Measurements from ENCODE around the gene GRIA3.
"Not testable (repeated sequence)": the region's sequence is repeated elsewhere in the genome, so short reads cannot be mapped to it uniquely, and the experiment has no call there.

GRIA3 gene

GRCh38 chrX:123454712-123455431 is 270.8 kb downstream of the GRIA3 start:
- DNase-seq, result no peak

DNA sequence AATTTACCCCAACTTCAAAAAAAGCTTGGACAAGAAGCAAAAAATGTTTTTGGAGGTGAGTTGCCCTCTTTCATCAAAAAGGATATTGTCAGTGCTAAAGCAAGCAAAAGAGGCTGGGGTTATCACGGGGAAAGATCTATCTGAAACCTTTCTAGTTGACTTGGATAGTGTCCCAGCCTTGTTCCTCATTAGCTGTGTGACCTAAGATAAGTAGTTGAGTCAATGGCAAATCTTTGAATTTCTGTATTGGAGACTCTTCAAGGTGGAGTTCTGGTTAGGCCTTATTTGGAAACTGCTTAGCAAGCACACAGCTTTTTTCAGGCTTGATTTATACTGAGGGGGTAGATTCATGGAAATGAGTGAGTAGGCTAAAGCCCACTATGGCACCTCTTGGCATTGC is 271.6 kb downstream of the GRIA3 start:
- no peak for DNase-seq

DNA sequence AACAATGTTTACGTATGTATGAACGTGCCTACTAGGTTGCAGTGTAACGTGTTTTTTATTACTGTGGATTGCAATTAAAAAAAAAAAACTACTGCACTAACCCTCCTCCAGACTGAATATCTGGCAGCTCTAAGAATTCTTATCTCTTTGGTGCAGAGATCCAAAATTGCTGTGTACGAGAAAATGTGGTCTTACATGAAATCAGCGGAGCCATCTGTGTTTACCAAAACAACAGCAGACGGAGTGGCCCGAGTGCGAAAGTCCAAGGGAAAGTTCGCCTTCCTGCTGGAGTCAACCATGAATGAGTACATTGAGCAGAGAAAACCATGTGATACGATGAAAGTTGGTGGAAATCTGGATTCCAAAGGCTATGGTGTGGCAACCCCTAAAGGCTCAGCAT is 280.6 kb downstream of the GRIA3 start:
- DNase-seq, result no peak

- no peak for DNase-seq
Observed at GRCh38 chrX:123468481-123468880, 284.4 kb downstream of the GRIA3 start.

DNA sequence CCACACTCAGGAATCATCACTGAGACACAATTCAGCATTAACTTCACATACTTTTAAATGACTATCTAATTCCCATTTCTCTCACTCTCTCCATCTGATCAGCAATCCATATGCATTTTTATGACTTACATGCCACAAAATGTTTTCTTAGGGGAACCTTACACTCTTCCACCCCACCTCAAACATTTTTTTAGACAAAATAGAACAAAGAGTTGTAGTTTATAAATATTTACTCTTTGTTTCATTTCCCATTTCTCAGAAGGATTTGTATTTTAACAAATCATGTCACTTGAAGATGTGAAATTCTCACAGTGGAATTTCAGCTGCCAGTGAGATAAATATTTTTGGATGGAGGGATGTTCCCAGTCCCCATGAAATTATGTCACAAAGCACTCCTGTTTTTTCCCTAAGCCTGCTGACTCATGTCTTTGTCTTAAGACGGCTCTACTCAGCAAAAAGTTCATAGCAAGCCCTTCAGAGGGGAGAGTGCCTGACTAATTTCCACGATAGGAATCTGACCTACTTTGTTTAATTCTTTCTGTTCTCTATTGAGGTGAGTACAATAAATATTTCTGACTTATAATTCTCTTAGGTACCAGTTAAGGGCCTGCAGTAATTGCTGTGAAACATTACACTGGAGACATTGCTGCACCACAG is 291.1 kb downstream of the GRIA3 start:
- no peak for DNase-seq

DNA sequence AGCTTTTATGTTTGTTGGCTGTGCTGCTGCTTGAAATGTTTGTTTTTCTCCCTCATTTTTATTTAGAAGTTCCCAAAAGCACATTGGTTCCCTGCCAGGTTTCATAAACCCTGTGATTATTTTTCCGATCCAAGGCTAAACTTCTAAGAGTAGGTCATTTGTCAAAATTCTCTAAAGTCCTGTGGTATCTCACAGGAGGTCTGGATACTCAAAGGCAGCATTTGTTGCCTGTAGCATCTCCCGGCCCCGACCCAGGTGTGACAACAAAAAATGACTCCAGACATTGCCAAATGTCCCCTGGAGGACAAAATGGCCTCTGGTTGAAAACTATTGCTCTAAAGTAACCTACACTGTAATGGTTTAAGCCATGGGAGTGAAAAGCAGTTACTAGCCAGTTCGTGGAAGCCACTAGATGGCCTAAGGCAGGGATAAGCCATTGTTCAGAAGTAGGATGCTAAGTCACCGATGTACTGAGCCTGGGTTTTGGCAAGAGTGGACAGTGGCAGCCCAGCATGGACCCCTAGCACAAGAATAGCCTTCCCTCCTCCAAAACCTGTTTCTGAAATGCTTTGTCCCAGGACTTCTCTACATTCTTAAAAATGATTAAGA is 292.6 kb downstream of the GRIA3 start:
- no peak for DNase-seq

- no peak for DNase-seq
Observed at GRCh38 chrX:123477673-123478072, 293.6 kb downstream of the GRIA3 start.

GRCh38 chrX:123481913-123482851 is 298.1 kb downstream of the GRIA3 start:
- DNase-seq, result peak in 1 of 56 donors; percentile 0

DNA sequence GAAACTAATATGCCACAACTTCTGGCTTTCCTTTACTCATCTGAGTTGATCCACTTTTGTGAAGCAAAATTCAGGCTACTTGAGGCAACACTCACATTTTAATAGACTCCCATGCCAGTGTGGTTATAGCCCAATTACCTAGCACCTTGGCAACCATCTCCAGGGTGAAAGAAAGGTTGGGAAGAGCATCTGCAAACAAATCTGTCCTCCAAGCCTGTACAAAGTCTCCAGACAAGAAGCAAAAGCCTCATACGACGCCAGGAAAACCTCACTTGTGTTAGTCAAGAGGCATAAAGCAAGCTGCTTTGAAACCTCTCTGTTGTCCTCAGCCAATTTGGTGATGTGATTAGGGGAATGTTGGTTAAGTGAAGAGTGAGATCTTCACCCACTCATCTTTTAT is 302.2 kb downstream of the GRIA3 start:
- peak in 3 of 56 donors; percentile 0 to 6 (median 1) for DNase-seq

DNA sequence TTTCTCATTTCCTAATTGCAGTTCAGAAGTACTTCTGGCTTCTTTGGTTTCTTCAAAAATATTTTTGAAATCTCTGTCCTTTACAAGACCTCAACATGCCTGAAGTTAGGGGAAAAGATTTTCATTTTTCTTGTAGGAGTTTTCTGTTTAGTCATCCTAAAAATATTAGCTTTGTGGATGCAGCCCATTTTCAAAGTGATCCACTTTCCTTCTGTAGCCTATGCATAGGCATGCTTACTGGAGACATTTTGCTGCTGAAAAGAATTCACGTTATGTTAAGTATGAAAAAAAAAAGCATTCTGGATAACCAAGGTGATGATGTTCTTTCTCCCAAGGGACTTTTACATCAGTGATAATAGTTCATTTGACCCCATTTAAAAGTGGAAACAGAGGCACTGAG is 303.2 kb downstream of the GRIA3 start:
- DNase-seq, result no peak

GRCh38 chrX:123487669-123488068 is 303.6 kb downstream of the GRIA3 start:
- no peak for DNase-seq

DNA sequence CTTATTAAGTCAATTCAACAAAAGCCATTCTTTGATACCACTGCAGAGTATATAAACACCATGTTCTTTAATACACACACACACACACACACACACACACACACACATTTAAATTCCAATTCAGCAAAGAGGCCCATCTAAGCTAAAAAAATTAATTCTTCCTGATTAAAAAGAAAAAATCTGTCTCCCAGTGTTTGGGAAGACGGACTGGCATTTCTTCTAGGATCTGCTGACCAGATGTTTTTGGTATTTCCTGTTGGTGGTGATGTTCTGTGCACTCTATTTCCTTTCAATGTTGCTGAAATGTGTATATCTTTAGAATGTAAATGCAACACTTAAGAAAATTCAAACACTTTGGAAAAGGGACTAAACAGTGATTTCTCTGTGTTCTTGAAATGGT is 304.9 kb downstream of the GRIA3 start:
- no peak for DNase-seq

DNA sequence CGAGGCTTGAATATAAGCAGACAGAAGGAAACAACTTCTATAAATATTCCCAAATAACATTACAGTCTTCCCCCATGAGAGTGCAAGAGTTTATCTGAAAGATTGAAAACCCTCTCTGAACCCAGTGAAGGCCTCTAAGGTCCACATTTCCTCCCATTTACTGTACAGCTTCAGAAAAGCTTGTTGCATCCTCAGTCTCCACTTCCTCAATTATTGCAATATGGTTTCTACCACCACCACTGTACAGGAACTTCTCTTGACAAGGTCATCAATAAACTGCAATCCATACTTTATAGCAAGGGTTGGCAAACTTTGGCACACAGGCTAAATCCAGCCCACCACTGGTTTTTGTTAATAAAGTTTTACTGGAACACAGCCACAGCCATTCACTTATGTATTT is 309.8 kb downstream of the GRIA3 start:
- DNase-seq, result no peak

DNA sequence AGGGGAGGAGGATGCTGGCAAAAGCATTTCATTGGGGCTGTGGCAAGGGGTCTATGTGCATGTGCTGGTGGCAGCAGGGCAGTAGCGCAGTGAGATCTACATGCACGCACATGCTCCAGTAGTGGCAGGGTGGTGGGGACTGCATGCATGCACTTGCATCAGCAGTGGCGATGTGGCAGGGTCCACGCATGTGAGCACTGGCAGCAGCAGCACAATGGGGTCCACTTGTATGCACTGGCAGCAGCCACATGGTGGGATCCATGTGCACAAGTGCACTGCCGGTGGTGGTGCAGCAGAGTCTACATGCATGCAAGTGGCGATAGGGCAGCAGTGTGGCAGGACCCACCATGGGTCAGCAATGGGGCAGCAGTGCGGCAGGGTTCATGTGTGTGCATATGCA is 315.7 kb downstream of the GRIA3 start:
- DNase-seq, result no peak

DNA sequence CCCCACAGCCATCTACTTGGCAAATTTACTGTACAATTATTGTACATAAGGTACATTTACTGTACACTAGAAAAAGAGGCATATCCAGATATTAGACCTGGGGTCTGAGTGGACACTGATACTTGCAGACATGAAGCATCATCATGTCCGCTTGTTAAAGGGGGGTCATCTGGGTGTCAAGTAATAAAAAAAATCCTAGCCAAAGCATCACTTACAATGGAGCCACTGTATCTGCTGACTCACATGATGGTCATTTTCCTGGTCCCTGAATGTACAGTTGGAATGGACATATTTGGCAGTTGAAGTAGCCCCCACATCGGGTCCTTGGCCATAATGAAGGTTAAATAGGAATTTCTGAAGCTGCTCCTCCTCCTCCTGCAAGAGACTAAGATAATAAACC is 320.0 kb downstream of the GRIA3 start:
- DNase-seq, result no peak

GRCh38 chrX:123504630-123505270 is 320.7 kb downstream of the GRIA3 start:
- no peak for DNase-seq

DNA sequence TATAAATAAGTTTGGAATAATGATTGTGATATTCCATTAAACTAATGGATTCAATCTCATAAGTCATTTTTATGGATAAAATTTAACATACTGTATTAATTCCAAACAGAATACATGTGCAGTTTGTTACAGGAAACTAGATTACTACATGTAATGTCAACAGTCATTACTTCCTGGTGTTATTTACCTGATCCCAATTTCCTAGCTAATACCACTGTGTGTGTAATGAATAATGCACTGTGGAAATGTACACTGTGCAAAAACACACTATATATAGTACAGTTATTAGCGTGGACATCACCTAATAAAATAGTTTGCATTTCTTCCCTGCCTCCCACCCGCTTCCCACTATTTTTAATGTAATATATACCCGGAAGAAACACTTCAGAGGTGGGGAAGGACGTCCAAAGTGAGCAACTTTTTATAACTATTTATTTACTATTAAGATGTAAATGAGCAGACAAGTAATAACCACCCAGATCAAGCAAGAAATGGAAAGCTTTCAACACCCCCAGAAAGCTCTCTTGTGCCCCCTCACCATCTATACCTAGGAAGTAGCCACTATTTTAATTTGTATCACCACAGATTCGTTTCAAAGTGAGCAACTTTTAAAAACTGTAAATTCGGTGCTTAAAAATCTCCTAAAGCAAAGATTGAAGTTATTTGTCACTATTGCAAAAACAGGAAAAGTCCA is 329.7 kb downstream of the GRIA3 start:
- DNase-seq, result no peak

GRCh38 chrX:123514279-123514640 is 330.2 kb downstream of the GRIA3 start:
- DNase-seq, result not testable (repeated sequence)

GRCh38 chrX:123518791-123519190 is 334.7 kb downstream of the GRIA3 start:
- no peak for DNase-seq

GRCh38 chrX:123525123-123525725 is 341.1 kb downstream of the GRIA3 start:
- no peak for DNase-seq

All from nucleus accumbens (tissue), 56 donors.